GOT3 (cell line): ENCODE results near the gene NAT9.
A peak's percentile ranks its signal among the peaks of the same experiment; 100 is the strongest.

Source experiments
- DNase-seq: peaks from one replicate; lab custom pipeline; 2025; ENCODE audit warnings: mixed read lengths; lab: John Stamatoyannopoulos, UW

NAT9 gene, protein sequence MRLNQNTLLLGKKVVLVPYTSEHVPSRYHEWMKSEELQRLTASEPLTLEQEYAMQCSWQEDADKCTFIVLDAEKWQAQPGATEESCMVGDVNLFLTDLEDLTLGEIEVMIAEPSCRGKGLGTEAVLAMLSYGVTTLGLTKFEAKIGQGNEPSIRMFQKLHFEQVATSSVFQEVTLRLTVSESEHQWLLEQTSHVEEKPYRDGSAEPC

DNA sequence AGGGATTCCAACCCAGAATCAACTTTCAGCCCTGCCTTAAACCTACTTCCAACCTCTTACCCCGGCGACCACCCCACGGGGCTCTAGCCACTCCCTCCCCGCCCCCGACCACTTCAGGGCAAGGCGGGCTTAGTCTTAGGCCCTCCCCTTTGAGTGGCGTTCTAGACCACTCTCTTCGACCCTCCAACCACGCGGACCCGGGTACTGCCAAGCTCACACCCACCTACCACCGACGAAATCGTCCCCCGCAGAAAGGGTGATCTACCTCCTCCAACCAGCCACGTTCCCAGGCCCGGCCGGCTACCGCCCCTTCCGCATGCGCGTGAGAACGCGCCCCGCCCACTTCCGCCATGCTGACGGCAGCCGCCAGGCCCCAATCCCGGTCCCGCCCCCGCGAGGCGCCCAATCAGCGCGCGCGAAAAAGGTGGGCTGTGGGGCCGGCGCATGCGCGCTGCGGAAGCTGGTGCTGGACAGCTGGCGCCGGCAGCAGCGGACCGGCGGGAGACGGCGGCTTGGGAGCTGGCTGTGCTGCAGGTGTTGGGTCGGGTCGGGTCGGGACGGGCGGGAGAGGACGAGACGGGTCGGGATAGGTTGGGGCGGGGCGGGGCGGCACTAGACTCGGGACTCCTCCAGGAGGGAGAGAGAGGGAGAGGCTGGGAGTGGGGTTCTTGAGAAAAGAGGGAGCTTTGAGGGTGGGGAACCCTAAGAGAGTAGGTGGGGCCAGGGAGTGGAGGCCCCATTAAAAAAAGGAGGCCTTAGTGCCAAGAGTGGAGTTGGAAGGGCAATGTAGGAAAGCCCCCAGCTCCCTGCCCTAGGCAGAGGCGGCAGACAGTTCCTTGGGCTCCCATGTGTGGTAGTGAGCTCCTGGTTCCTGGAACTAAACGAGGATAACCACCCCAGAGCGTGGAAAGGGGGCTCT is at the start of gene NAT9:
NAT9 (minus strand) TSS at position 302 of the 919 bp plus-strand sequence. CDS start 647 bp downstream, outside the sequence.
- DNase-seq: peak; percentile 90

DNA sequence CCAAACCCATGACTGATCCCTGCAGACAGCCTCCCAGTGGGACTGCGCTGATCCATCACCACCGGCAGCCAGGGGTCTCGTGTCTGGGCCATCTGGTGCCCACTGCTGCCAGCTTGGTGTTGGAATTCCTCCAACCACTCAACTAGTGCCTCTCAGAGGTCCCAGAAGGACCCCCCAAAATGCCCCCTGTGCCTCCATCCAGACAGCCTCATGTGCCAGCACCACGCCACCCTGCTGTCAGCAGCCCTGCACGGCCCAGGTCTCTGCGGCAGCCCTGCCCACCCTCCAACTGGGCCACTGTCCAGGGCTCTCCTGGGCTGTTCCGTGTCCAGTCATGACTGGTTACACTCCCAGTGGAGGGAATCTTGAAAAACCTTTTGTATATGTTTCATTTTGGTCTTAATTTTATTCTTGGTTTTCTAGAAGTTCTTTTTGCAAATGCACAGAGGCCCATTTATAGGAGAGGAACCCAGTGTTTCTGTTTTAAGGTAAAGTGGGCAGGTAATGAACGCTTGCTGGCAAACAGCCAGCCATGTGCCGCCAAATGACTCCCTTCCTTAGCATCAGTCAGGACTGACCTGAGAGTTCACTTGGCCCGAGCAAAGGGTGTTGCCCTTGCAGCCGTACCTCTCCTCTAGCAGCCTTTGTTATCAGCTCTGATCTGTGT is 48.9 kb upstream of the NAT9 start:
- no peak for DNase-seq

GRCh38 chr17:74822939-74823367 is 46.8 kb upstream of the NAT9 start:
- no peak for DNase-seq

- no peak for DNase-seq
These were observed 46.3 kb upstream of the NAT9 start for GRCh38 chr17:74822335-74822938.

- DNase-seq: no peak
These were observed 45.6 kb upstream of the NAT9 start for GRCh38 chr17:74821655-74822334.

DNA sequence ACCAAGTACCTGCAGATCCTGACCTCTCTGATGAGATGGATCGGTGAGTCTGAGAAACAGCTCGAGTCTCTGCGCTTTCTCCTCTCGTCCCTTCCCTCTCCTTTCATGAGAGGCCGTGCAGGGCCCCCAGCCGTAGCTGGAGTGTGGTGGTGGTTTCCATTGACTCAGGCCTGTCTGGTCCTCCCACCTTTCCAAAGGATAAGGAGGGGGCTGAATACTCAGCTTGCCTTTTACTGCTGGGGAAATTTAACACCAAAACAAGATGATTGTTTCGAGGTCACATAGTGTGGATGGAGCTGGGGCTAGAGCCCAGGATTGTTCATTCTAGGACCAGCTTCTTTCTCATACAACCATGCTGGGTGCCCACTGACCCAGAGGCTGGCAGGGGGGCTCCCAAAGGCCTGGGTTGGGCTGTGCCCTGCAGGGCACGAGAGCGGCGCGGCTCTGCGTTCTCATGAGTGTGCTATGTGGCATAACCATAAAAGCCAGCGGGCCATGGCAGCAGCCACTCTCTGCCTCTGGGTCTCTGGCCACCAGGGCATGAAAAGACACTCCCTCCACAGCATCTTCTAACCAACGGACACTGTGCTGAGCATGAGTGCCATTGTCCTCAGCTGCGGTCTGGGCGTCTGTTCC is 43.8 kb upstream of the NAT9 start:
- DNase-seq: no peak

DNA sequence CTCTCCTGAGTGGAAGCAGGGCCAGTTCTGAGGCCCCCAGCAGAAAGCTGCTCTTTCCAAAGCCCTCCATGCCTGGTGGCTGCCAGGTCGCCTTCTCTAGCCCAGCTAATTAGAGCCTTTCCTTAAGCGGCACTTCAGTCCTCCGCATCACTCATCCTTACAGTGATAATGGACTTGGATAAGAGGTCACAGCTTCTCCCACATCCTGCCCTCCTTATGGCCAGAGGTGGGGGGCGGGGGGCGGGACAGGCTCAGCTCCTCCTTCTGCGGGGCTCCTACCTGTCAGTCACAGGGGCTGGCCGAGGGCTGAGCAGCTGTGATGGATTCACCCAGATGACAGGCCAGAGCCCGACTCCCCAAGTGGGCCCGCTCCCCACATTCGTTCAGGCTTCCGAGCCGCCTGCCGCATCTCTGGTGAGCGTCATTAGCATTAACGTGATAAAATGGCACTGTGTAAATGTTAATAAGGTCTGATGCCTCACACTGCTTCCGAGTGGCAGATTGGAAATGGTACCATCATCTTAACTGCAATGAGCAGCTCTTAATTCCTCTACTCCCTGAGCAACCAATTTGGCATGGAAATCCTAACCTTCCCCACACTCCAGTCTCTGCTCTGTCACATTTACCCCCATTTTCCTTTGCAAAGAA is 42.3 kb upstream of the NAT9 start:
- no peak for DNase-seq

DNA sequence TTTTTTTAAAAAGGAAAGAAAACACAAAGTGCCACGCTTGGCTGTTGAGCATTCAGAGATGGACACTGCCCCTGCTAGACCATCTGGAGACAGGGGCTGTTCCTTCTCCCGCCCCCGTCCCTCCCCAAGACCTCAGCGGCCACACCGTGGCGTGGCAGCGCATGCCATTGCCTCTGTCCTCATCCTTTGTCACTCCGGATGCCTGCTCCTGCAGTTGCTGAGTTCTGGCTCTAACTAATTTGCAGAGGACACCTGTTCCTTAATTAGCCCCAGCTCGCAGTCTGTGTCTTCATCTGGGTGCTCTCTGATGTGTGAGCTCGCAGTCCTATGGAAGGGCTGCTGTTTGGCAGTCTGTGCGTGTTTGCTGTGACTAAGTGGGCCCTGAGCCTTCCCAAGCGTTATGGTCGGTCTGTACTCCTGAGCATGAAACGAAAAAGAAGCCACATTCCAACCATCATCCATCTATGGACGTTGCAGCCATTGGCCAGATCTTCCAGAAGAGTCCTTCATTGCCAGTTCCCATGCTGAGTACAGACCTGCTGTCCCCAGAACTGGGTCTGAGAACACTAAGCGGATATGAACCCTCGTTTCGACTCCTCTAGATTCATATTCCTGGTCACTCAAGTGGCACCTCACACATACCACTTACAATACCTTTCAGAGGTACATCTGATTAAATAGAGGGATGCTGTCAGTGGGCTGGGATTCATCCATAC is 40.9 kb upstream of the NAT9 start:
- DNase-seq: no peak

DNA sequence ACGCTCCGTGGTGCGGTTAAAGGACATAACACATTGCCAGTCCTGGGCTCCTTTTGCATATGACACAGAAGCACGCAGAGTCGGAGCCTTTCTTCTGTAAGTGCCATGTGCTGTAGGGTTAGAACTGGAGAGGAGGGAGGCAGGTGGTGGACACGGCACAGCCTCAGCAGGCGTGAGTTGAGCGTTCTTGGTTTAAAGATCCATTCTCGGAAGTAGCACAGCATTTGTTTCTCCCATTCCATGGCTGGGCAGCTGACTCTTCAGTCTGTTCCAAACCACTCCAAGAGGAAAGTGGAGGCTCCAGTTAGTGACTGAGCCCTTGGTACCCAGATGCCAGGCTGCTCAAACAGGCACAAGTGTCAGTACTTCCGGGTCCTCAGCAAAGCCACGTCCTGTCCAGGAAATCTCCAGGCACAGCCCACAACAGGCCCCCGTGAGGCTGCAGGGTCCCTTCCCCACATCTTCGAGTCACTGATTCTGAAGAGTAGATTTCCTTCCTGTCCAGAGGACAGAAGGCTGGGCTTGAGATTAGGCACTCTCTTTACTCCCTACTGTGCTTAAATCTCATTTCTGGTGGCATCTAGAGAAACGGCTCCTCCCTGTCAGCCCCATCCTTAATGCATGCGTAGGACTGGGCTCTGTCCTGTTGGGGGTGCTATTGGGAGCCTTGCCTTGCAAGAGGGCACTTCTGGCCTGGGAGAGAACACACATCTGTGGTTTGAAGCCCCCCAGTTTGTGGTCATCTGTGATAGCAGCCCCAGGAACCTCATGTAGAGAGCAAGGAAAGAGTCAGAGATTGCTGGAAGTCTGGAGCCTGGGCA is 39.6 kb upstream of the NAT9 start:
- no peak for DNase-seq

- no peak for DNase-seq
These were observed 38.9 kb upstream of the NAT9 start for GRCh38 chr17:74815067-74815466.

GRCh38 chr17:74814453-74814852 is 38.3 kb upstream of the NAT9 start:
- no peak for DNase-seq

GRCh38 chr17:74812109-74813009 is 36.2 kb upstream of the NAT9 start:
- no peak for DNase-seq

- DNase-seq: no peak
These were observed 34.7 kb upstream of the NAT9 start for GRCh38 chr17:74810699-74811485.

- DNase-seq: no peak
These were observed 32.7 kb upstream of the NAT9 start for GRCh38 chr17:74808714-74809430.

GRCh38 chr17:74807925-74808324 is 31.8 kb upstream of the NAT9 start:
- DNase-seq: no peak

- no peak for DNase-seq
These were observed 31.3 kb upstream of the NAT9 start for GRCh38 chr17:74807441-74807840.

DNA sequence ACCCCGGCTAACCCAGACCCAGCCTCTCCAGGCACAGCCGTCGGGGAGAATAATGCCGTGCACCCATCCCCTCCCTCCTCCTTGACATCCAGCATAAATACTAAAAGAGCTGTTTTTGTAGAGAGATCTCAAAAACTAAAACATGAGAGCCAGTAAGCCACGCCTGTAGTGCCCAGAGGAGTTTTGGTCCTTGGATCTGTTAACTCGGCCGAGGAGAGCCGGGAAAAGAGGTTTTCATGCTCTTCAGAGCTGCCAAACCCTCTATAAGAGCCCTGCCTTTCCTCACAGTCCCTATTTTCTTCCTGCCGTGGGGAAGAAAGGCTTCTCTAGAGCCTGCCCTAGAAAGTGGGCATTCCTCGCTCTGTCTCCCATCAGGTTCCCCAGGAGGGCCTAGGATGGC is 30.2 kb upstream of the NAT9 start:
- DNase-seq: no peak
